HG02840 (cell line): Measurements from ENCODE around the gene GTF2A1.
A peak's percentile ranks its signal among the peaks of the same experiment; 100 is the strongest.

ENCODE experiments used
- ATAC-seq: cut with Tn5 transposase; IDR thresholded peaks from one replicate; pipeline ENCODE4 v1.9.1; 2021; ENCODE audit warnings: mild to moderate bottlenecking, moderate library complexity, moderate number of reproducible peaks; ENCODE audit not compliant: unreplicated experiment, low FRiP score

The GTF2A1 gene

DNA sequence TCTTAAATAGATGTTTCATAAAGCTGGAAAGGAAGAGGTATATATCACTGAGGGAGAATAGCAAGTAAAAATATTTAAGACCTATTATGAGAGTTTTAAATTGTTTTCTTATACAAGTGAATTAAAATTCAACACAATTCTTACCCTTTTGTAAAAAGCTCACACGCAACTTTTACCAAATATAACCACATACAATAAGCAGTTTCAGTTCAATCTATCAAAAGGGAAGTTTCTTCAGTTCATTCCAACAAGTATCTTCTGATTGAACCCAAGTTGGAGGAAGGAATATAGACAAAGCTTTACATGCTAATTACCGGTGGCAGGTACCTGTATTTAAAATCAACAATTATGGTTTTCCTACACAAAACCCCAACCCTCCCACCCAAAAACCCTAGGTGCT lies 41.1 kb downstream of the GTF2A1 start:
- no peak for ATAC-seq

GRCh38 chr14:81178063-81178462 lies 42.7 kb downstream of the GTF2A1 start:
- no peak for ATAC-seq

DNA sequence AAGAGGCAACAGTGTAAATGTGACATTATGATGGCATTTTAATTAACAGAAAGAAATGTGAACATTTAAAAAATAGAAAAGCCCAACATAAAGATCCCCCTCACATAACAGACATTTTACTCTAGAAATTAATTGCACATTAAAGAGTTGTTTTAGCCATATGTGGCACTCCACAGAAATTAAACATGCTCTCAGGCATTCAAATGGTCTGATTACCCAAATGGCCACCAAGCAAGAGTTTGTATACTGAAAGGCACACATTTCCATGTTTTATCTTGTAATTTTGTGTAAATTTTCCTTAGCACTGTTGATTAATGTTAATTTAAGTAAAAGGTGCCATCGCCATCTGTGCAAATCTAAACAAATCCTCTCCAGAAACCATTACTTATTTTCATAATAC lies 43.5 kb downstream of the GTF2A1 start:
- no peak for ATAC-seq

DNA sequence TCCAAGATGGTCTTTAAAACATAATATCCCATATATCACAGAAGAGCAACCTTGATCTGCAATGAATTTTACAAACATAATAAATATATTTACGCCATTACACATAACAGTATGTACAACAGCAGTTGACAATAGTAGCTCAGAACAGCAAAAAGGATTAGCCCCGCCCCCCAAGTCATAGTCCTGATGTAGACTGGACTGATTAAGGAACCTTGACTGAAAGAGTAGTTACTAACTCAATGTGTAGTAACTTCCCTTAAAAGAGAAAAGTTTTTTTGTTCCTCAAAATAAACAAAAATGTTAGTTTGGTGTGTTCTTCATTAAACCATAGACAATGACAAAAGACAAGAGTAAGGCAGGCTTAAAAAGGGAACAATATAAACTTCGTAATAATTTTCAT lies 44.5 kb downstream of the GTF2A1 start:
- no peak for ATAC-seq

GRCh38 chr14:81172881-81173280 lies 47.9 kb downstream of the GTF2A1 start:
- no peak for ATAC-seq

DNA sequence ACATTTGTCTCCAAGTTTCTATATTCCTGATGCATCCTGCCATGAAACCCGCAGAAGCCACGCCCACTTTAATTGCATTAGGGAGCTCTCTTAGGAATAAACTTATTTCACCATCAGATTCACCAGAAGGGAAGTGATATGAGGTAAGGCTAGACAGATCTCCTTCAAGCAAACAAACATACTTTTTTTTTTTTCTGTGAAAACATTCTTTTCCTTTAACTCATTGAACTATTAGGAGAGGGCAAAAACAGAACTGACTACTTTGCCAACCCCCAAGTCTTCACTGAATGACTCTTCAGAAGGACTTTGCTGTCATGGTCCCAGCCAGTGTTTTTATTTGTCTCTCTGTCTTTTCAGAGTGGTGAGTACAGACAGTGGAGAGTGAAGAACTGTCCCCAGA lies 48.4 kb downstream of the GTF2A1 start:
- no peak for ATAC-seq

- ATAC-seq, result no peak
Observed at GRCh38 chr14:81170829-81171195, 49.9 kb downstream of the GTF2A1 start.

DNA sequence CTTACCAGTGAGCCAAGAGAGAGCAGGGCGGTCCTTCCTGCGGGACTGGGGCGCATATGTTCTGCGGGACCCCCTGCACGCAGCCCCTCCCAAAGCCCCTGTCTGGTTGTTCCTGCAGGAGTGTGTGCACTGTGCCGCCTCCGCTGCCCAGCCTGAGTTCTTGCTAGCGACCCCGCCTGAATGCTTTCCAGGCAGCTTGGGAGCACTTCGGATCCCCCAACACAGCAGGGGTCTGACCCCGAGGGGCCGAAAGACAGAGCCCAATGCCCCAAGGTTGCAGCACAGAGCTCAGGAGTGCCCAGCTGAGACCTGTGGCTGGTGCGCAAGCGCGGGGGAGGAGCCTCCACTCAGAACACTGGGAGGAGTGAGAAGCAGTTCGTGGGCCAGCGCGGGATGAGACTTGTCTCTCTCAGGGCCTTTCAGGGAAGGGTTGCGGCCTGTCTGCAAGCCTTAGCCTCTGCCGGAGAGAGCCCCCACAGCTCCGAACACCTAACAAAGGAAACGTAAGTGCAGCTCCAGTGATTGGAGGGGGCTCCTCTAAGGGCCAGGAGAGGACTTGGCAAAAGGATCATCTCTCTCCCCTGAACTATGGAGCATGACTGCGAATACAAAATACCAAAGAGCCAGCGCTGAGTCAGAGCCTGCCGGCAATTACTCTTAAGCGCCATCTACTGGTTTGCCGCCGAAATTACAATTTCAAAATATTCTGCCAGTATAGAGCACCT lies 50.5 kb downstream of the GTF2A1 start:
- ATAC-seq, result peak; percentile 93

GRCh38 chr14:81169711-81170103 lies 51.1 kb downstream of the GTF2A1 start:
- peak; percentile 13 for ATAC-seq

- ATAC-seq, result no peak
Observed at GRCh38 chr14:81169267-81169666, 51.5 kb downstream of the GTF2A1 start.

GRCh38 chr14:81166121-81166520 lies 54.6 kb downstream of the GTF2A1 start:
- no peak for ATAC-seq

GRCh38 chr14:81165188-81165587 lies 55.6 kb downstream of the GTF2A1 start:
- no peak for ATAC-seq

DNA sequence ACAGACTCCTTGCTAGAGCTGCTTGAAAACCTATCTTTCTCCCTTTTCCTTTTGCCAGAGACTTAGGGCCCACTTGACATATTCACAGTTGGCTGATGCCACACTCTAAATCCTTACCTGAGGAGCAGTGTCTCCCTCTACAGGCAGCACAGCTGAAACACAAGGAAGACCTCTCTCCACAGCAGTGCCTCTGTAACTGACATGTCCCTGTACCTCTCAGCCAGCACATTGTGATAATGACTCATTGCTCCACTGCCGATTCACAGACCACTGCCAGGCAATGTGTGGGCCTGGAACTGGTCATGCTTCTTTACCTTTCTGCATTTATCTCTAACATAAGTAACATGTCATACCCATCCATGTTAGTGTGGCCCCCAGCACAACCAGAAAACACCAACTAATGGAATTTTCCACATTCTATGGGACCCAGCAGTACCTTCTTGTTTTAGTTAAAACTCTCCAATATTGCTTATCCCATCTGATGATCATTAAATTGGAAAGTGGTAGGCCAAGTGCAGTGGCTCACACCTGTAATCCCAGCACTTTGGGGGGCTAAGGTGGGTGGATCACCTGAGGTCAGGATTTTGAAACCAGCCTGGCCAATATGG lies 56.5 kb downstream of the GTF2A1 start:
- ATAC-seq, result peak; percentile 70

DNA sequence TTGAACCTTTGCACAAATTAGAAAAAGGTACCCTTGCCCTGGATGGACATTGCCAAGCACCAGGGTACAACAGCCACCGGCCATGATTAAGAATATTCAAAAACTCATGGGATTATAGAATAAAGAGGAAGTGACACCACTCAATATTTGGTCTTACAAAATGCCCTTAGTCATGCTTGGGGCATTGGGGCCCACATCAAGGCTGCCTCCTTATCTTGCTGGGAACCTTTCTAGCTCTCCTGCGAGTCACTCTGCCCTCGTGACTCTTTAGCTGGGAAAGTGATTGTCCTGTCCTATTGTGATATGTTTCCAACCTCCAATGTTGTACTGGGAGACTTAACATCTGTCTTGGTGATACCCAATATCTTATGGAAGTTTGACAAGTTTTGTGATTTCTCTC lies 57.8 kb downstream of the GTF2A1 start:
- no peak for ATAC-seq

GRCh38 chr14:81161749-81162148 lies 59.0 kb downstream of the GTF2A1 start:
- no peak for ATAC-seq

GRCh38 chr14:81161088-81161487 lies 59.7 kb downstream of the GTF2A1 start:
- ATAC-seq, result no peak

GRCh38 chr14:81157431-81157830 lies 63.3 kb downstream of the GTF2A1 start:
- ATAC-seq, result no peak

GRCh38 chr14:81153187-81153586 lies 67.6 kb downstream of the GTF2A1 start:
- no peak for ATAC-seq

DNA sequence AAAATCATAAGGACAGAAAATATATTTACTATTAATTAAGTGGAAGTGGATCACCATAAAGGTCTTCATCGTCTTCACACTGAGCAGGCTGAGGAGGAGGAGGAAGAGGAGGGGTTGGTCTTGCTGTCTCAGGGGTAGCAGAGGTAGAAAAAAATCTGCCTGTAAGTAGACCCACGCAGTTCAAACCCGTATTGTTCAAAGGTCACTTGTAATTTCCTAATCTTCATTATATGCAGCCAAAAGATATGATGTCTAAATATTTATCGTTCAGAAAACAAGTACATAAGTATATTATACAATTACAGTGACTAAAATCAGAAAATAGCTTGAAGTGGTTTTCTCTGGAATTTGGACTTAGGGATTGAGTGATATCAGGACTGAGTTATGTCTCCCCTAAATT lies 72.1 kb downstream of the GTF2A1 start:
- no peak for ATAC-seq

DNA sequence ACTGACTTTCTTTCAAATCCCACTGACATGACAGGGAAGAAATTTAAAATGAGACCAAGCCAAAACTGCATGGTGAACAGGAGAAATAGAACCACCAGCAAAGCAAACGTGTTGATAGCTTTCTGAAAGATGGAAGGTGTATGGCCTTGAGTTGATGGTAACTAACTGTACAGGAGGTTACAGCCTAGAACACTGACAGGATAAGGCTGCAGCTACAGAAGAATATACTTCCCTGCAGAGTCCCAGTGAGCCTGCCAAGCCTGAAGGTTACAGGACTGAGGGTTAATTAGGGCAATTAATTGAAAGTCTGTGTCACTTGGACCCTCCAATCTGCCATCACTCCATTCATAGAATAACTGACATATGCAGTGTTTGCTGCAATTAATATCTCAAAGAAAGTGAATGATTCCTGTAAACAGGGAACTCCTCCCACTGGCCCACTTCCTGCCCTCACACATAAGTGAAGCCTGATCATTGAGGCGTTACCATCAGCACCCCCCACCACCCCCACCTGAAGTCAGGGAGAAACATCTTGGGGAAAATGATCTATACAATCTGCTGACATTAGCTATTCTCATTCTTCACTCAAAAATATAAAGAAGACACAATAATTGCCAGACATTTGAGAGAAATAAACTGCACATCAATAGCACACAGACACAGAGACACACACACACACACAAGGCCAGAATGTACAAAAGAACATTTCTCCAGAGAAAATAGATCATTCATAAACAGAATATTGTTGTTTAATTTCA lies 73.4 kb downstream of the GTF2A1 start:
- ATAC-seq, result no peak

- ATAC-seq, result no peak
Observed at GRCh38 chr14:81144824-81145603, 75.7 kb downstream of the GTF2A1 start.
